Effector memory CD4-positive, alpha-beta T cell (primary cell): ENCODE data around the gene GALE.
"Not testable (repeated sequence)": the region's sequence is repeated elsewhere in the genome, so short reads cannot be mapped to it uniquely, and the experiment has no call there.

ENCODE experiments used
- DNase-seq, 3 donors: peaks; one replicate each; pipeline ENCODE4 v3.0.0-alpha.2; 2020
- H3K27ac ChIP-seq: 2 replicates; pipeline ENCODE4 v1.7.0; 2013; ENCODE audit warnings: mild to moderate bottlenecking, low read length, moderate library complexity; ENCODE audit not compliant: insufficient read depth, poor library complexity, severe bottlenecking
- H3K27me3 ChIP-seq: replicated peaks from 2 replicates; pipeline ENCODE4 v1.7.0; 2013; ENCODE audit warnings: mild to moderate bottlenecking, low read length; ENCODE audit not compliant: insufficient read depth, control insufficient read depth, poor library complexity, severe bottlenecking
- H3K36me3 ChIP-seq: 2 replicates; pipeline ENCODE4 v1.7.0; 2013; ENCODE audit warnings: mild to moderate bottlenecking, low read length, moderate library complexity; ENCODE audit not compliant: control insufficient read depth, insufficient read depth
- H3K4me1 ChIP-seq: 2 replicates; pipeline ENCODE4 v1.7.0; 2013; ENCODE audit warnings: low read length, mild to moderate bottlenecking; ENCODE audit not compliant: control insufficient read depth, insufficient read depth, poor library complexity, severe bottlenecking
- H3K4me3 ChIP-seq: 2 replicates; pipeline ENCODE4 v1.7.0; 2013; ENCODE audit warnings: low read length, low read depth, mild to moderate bottlenecking; ENCODE audit not compliant: insufficient read depth, poor library complexity, severe bottlenecking
- H3K9me3 ChIP-seq: 2 replicates; pipeline ENCODE4 v1.7.0; 2013; ENCODE audit warnings: mild to moderate bottlenecking, low read length, moderate library complexity; ENCODE audit not compliant: control insufficient read depth

GALE gene

DNA sequence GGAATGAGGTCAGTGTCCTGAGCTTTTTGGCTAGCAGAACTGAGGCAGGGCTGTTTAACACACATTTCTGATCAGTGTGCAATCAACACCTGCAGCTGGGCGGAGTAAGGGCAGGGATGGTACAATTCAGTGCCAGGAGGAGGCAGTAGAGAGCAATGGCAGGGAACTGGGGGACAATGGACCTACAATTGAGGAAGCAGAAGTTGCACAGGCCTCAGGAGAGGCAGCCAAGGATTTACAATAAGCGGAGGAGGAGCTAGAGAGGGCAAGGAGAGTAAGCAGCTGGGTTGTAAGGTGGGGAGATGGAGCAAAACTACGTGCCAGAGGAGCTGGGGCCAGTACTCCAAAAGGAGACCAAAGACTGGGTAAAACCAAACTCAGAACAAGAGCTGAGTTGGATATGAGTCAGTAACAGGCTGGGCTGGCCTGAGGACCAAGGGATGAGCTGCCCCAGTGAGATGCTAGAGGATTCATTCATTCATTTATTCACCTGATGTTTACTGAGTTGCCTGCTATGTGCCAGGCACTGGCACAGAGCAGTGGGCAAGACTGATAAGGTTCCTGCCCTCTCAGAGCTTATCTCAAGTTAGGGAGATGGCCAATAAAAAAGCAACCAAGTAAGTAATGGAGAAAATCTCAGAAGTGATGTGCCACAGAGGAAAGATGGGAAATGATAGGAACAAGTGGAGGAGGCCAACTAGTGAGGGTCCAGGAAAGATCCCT is 10.4 kb upstream of the GALE start:
- Histone ChIP-seq H3K36me3 (peaks cover 20% of the 10 kb centered on the region), H3K9me3 (no peaks in the 10 kb centered on the region), H3K27me3 (no peaks in the 10 kb centered on the region), H3K4me1 (no peaks in the 10 kb centered on the region), H3K4me3 (no peak overlapping the region), H3K27ac (no peak overlapping the region)
- peak in 1 of 3 donors; percentile 17 for DNase-seq

DNA sequence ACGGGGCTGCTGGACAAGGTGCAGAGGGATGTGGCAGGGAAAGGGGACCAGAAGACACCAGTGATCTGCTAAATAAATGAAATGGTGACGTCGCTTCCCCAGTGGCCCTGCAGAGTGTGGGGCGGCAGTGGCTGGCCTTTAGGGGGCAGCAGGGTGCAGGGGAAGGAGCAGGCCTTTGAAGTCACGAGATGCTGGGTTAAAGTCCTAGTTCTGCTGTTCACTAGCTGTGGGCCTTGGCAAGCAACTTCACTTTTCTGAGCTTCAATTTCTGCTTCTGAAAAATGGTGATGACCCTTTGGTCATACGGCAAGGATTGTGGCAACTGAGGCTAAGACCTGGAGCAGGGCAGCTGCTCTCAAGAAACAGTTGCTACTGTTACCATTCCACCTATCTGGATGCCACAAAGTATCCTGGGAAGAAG is 9.2 kb upstream of the GALE start:
- H3K4me1 ChIP-seq, result no peaks in the 10 kb centered on the region
- peak; percentile 62 to 70 (median 67) for DNase-seq

GRCh38 chr1:23807453-23807852 is 6.9 kb upstream of the GALE start:
- Histone ChIP-seq H3K36me3 (peaks cover 3% of the 10 kb centered on the region), H3K4me3 (no peak overlapping the region), H3K27me3 (no peaks in the 10 kb centered on the region), H3K27ac (no peak overlapping the region), H3K9me3 (no peaks in the 10 kb centered on the region), H3K4me1 (no peaks in the 10 kb centered on the region)
- no peak for DNase-seq

More for the DNA sequence above, 9.2 kb upstream of the GALE start:
- no peaks in the 10 kb centered on the region for H3K9me3 ChIP-seq
- H3K27me3 ChIP-seq, result no peaks in the 10 kb centered on the region
- H3K36me3 ChIP-seq, result peaks cover 15% of the 10 kb centered on the region
- no peak overlapping the region for H3K4me3 ChIP-seq
- H3K27ac ChIP-seq, result no peak overlapping the region

- Histone ChIP-seq H3K9me3 (no peaks in the 10 kb centered on the region), H3K4me3 (no peak overlapping the region), H3K36me3 (no peaks in the 10 kb centered on the region), H3K27ac (no peak overlapping the region), H3K27me3 (no peaks in the 10 kb centered on the region), H3K4me1 (peaks cover 4% of the 10 kb centered on the region)
- no peak for DNase-seq
Observed at GRCh38 chr1:23806280-23806679, 5.7 kb upstream of the GALE start.

DNA sequence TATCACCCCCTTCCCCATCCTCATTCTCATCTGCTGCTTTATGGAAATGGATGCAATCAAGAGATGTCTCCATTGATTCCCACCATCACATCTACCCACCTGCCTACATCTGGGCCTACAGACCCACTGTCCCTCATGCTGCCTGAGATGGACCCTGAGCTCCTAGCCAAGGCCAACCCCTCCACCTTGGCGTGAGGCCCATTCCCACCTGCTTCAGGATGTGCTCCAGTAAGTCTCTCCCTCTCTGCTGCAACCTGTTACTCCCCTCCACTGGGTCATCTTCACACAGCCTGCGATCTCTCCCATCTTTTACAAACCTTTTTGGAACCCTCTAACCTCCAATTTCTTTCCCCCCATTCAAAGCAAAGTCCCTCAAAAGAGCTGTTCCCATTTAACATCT is 4.5 kb upstream of the GALE start:
- Histone ChIP-seq H3K4me1 (peaks cover 10% of the 10 kb centered on the region), H3K4me3 (no peak overlapping the region), H3K9me3 (no peaks in the 10 kb centered on the region), H3K27me3 (no peaks in the 10 kb centered on the region), H3K36me3 (no peaks in the 10 kb centered on the region), H3K27ac (no peak overlapping the region)
- no peak for DNase-seq

DNA sequence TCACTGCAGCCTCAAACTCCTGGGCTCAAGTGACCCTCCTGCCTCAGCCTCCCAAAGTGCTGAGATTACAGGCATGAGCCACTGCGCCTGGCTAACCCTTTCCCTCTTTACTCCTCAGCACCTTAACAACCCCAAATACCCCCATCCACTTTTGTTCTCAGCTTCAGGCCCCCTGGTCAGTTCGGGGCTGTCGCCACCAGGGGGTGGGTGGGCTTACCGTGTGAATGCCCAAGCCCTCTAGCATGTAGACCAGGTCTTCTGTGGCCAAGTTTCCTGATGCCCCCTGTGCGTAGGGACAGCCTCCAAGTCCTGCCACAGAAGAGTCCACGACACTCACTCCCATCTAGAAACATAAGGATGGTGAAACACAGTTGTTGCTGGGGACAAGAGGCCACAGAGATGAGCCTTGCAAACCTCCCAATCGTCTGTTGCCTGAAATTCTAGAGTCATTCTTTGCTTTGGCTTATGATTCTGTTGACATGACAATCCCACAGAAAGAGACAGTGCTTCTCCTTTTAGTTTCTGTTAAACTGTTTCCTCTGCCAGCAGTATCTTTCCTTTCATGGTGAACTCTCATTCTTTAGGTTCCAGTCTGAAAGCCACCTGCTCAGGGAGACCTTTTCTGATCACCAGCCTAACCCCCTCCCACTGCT is 3.8 kb upstream of the GALE start:
- peaks cover 17% of the 10 kb centered on the region for H3K4me1 ChIP-seq
- H3K36me3 ChIP-seq, result no peaks in the 10 kb centered on the region
- no peak overlapping the region for H3K4me3 ChIP-seq
- no peak for DNase-seq
- H3K27ac ChIP-seq, result no peak overlapping the region
- no peaks in the 10 kb centered on the region for H3K9me3 ChIP-seq
- H3K27me3 ChIP-seq, result no peaks in the 10 kb centered on the region

GRCh38 chr1:23803674-23804073 is 3.1 kb upstream of the GALE start:
- Histone ChIP-seq H3K9me3 (no peaks in the 10 kb centered on the region), H3K4me3 (no peak overlapping the region), H3K36me3 (no peaks in the 10 kb centered on the region), H3K4me1 (peaks cover 20% of the 10 kb centered on the region), H3K27ac (no peak overlapping the region), H3K27me3 (no peaks in the 10 kb centered on the region)
- no peak for DNase-seq

DNA sequence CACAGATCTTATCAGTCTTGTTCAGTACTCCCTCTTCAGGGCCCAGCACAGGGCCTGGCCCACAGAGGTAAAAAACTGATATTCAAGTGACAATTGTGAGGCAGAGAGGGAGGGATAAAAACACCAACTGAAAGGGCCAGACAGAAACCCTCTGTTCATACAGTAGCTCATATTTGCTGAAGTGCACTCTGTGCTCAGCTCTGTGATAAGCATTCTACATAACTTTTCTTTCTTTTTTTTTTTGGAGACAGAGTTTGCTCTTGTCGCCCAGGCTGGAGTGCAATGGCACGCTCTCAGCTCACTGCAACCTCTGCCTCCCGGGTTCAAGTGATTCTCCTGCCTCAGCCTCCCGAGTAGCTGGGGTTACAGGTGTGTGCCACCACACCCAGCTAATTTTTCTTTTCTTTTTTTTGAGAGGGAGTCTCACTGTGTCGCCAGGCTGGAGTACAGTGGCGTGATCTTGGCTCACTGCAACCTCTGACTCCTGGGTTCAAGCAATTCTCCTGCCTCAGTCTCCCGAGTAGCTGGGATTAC is 2.3 kb upstream of the GALE start:
- H3K9me3 ChIP-seq, DNase-seq, H3K36me3 ChIP-seq: not testable (repeated sequence)

GRCh38 chr1:23801876-23802275 is 1.3 kb upstream of the GALE start:
- H3K9me3 ChIP-seq, result no peaks in the 10 kb centered on the region
- no peak overlapping the region for H3K4me3 ChIP-seq
- no peaks in the 10 kb centered on the region for H3K27me3 ChIP-seq
- DNase-seq, result no peak
- H3K27ac ChIP-seq, result no peak overlapping the region
- H3K36me3 ChIP-seq, result peaks cover 3% of the 10 kb centered on the region
- H3K4me1 ChIP-seq, result peaks cover 20% of the 10 kb centered on the region

More for the DNA sequence above, 2.3 kb upstream of the GALE start:
- not testable (repeated sequence) for H3K27me3 ChIP-seq, H3K4me3 ChIP-seq, H3K27ac ChIP-seq
- H3K4me1 ChIP-seq, result peaks cover 20% of the 10 kb centered on the region

GRCh38 chr1:23801338-23801748 is 789 bp upstream of the GALE start:
- Histone ChIP-seq H3K4me3 (peak overlapping the region; percentile 92), H3K9me3 (no peaks in the 10 kb centered on the region), H3K4me1 (peaks cover 20% of the 10 kb centered on the region), H3K36me3 (peaks cover 7% of the 10 kb centered on the region), H3K27ac (peak overlapping the region; percentile 84), H3K27me3 (no peaks in the 10 kb centered on the region)
- no peak for DNase-seq
